Rectal smooth muscle tissue (tissue), 1 donor: ENCODE data around the gene CNPPD1.

Experiments
- H3K27ac ChIP-seq: one replicate; pipeline ENCODE4 v1.7.0; 2013; ENCODE audit warnings: low read depth, low read length, inconsistent platforms
- H3K27me3 ChIP-seq: one replicate; pipeline ENCODE4 v1.7.0; 2013; ENCODE audit warnings: low read length; ENCODE audit not compliant: control insufficient read depth, insufficient read depth
- H3K36me3 ChIP-seq: one replicate; pipeline ENCODE4 v1.7.0; 2013; ENCODE audit warnings: low read length; ENCODE audit not compliant: control insufficient read depth, insufficient read depth
- H3K4me1 ChIP-seq: one replicate; pipeline ENCODE4 v1.7.0; 2013; ENCODE audit warnings: low read length; ENCODE audit not compliant: control insufficient read depth, insufficient read depth
- H3K4me3 ChIP-seq: one replicate; pipeline ENCODE4 v1.7.0; 2013; ENCODE audit warnings: low read length
- H3K9ac ChIP-seq: one replicate; pipeline ENCODE4 v1.7.0; 2013; ENCODE audit warnings: low read length

The CNPPD1 gene

GRCh38 chr2:219172231-219173154 lies 4.2 kb downstream of the CNPPD1 start:
- Histone ChIP-seq H3K27me3 (no peaks in the 10 kb centered on the region), H3K27ac (no peak overlapping the region), H3K4me3 (no peak overlapping the region), H3K9ac (no peak overlapping the region), H3K4me1 (peaks cover 11% of the 10 kb centered on the region), H3K36me3 (peaks cover 12% of the 10 kb centered on the region)

DNA sequence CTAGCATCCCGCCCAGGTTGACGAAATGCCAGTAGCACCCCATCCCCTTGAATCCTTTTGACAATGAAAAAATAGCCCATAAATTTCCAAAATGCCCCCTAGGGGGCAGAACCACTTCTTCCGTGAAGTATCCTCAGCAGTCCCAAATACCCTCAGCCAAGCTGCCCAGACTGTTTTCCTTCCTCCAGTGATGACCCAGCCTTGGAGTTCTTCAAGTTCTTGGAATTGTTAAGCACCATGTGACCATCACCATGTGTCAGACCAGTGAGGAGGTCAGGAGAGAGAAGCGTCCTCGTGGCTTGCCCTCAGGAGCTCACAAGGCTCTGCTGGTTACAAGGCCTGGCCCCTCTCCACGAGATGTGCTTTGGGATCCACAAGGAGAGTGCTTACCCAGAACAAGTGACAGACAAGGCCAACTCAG lies 5.5 kb downstream of the CNPPD1 start:
- no peaks in the 10 kb centered on the region for H3K27me3 ChIP-seq
- no peak overlapping the region for H3K9ac ChIP-seq
- peaks cover 7% of the 10 kb centered on the region for H3K4me1 ChIP-seq
- peak overlapping the region; percentile 60 for H3K27ac ChIP-seq
- no peak overlapping the region for H3K4me3 ChIP-seq
- H3K36me3 ChIP-seq = peaks cover 12% of the 10 kb centered on the region

DNA sequence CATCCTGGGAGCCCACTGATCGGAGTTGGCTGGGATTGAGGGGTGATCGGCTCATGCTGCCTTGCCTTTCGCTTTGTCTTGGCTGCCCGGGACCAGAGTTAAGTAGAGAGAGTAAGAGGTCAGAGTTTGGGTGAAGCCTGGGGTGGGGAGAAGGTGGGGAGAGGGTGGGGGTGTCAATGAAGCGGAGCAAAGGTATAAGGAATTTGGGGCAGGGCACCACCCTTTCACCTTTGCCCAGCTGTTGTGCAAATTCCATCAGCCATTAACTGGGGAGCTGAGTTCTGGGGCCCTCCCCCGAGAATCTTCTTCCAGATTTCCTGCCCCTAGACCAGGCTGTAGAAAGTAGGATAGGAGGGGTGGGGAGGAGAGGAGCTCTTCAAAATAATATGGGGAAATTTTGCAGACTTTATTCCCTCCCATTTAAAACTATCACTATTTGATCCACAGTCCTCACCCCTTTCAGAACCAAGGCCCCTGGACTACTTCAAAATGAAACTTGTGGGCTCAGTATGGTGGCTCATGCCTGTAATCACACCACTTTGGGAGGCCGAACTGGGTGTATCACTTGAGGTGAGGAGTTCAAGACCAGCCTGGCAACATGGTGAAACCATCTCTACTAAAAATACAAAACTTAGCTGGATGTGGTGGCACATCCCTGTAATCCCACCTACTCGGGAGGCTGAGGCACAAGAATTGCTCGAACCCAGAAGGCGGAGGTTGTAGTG lies 6.6 kb downstream of the CNPPD1 start, which contains the start of gene SLC23A3:
TSS of gene SLC23A3 (minus strand) at position 100 of the 725 bp plus-strand sequence. CDS start at position 55, 45 bp downstream.
- no peak within 1 kb of the TSS for H3K4me3 ChIP-seq
- no peak within 1 kb of the TSS for H3K27ac ChIP-seq
- peaks cover 3% of the 10 kb centered on the region for H3K4me1 ChIP-seq
- no peaks in the 10 kb centered on the region for H3K27me3 ChIP-seq
- no peak within 1 kb of the TSS for H3K9ac ChIP-seq
- peaks cover 12% of the 10 kb centered on the region for H3K36me3 ChIP-seq

GRCh38 chr2:219168932-219169331 lies 7.8 kb downstream of the CNPPD1 start:
- H3K4me1 ChIP-seq = peaks cover 3% of the 10 kb centered on the region
- H3K4me3 ChIP-seq = no peak overlapping the region
- H3K27ac ChIP-seq = no peak overlapping the region
- H3K27me3 ChIP-seq = no peaks in the 10 kb centered on the region
- peaks cover 2% of the 10 kb centered on the region for H3K36me3 ChIP-seq
- no peak overlapping the region for H3K9ac ChIP-seq

DNA sequence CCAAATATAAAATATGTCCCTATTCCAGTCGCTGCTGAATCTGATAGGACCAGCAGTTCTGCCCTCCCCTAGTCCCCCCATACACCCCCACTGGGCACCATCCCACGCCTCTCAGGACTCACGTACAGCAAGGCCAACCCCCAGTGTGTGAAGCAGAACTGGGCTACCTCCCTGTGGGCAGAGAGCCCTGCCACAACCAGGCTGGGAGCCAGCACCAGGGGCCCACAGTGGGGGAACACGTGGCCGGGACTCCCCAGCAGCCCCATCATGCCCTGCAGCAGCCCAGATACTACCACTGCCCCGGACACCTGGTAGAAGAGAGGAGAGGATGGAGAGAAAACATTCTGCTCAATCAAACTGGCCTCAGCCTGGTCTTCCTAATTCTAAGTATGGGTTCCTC lies 8.2 kb downstream of the CNPPD1 start:
- Histone ChIP-seq H3K4me1 (peaks cover 3% of the 10 kb centered on the region), H3K9ac (no peak overlapping the region), H3K27ac (no peak overlapping the region), H3K27me3 (no peaks in the 10 kb centered on the region), H3K4me3 (no peak overlapping the region), H3K36me3 (no peaks in the 10 kb centered on the region)

- no peak overlapping the region for H3K27ac ChIP-seq
- H3K36me3 ChIP-seq = no peaks in the 10 kb centered on the region
- no peak overlapping the region for H3K4me3 ChIP-seq
- no peak overlapping the region for H3K9ac ChIP-seq
- H3K4me1 ChIP-seq = peaks cover 3% of the 10 kb centered on the region
- H3K27me3 ChIP-seq = no peaks in the 10 kb centered on the region
These were observed 8.7 kb downstream of the CNPPD1 start for GRCh38 chr2:219167997-219168396.

GRCh38 chr2:219165058-219165911 lies 11.4 kb downstream of the CNPPD1 start:
- no peak overlapping the region for H3K4me3 ChIP-seq
- H3K4me1 ChIP-seq = no peaks in the 10 kb centered on the region
- H3K9ac ChIP-seq = no peak overlapping the region
- no peaks in the 10 kb centered on the region for H3K36me3 ChIP-seq
- no peak overlapping the region for H3K27ac ChIP-seq
- H3K27me3 ChIP-seq = no peaks in the 10 kb centered on the region

GRCh38 chr2:219163156-219163555 lies 13.6 kb downstream of the CNPPD1 start:
- no peak overlapping the region for H3K9ac ChIP-seq

GRCh38 chr2:219161097-219161496 lies 15.6 kb downstream of the CNPPD1 start:
- Histone ChIP-seq H3K36me3 (no peaks in the 10 kb centered on the region), H3K4me3 (peak overlapping the region; percentile 80), H3K27ac (peak overlapping the region; percentile 95), H3K27me3 (no peaks in the 10 kb centered on the region), H3K4me1 (no peaks in the 10 kb centered on the region), H3K9ac (no peak overlapping the region)

More at GRCh38 chr2:219163156-219163555, 13.6 kb downstream of the CNPPD1 start:
- H3K27me3 ChIP-seq = no peaks in the 10 kb centered on the region
- no peak overlapping the region for H3K4me3 ChIP-seq
- H3K4me1 ChIP-seq = no peaks in the 10 kb centered on the region
- no peaks in the 10 kb centered on the region for H3K36me3 ChIP-seq
- H3K27ac ChIP-seq = no peak overlapping the region

DNA sequence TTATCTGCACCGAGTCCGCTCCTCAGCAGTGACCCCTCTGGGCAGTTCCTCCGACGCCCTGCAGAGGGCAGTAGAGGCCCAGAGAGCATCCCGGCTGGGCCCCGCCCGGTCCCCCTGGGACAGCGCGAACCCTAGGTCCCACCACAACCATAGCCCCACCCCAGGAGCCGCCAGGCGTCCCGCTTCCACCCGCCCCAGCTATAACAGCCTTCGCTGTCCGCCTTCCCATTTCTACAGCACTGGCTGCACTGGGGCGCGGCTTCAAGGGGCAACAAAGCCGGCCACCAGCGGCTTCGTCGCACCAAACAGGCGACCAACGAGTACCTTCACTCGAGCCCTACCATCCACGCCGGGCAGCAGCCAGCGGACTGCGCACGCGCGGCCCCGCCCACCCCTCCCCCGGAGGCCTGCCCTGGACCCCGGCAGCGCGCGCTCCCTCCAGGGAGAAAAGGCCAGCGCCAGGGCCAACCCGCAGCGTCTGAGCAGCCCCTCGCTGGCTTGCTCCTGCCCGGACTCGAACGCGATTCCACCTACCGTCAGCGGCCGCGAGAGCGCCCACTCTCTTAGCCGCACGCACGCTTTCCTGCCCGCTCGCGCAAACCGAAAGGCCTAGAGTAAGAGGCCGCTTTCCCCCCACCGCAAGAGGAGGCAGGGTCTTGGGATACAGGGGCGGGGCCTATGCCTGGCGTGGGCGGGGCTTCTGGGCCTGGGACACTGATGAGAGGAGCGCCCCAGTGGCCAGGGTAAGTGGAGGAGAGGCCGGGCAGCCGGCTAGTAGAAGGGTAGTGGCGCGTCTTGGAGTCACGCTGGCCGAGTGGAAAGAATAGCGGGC lies 16.3 kb downstream of the CNPPD1 start, which contains the start of gene NHEJ1:
TSS of gene NHEJ1 (minus strand) at position 630 of the 832 bp plus-strand sequence. CDS start 2,453 bp downstream, outside the sequence.
- Histone ChIP-seq H3K36me3 (no peaks in the 10 kb centered on the region), H3K4me1 (no peaks in the 10 kb centered on the region), H3K4me3 (peak within 1 kb of the TSS; percentile 80), H3K27ac (peak within 1 kb of the TSS; percentile 95), H3K27me3 (no peaks in the 10 kb centered on the region), H3K9ac (peak within 1 kb of the TSS; percentile 78)

GRCh38 chr2:219159771-219160185 lies 16.9 kb downstream of the CNPPD1 start:
- no peak overlapping the region for H3K9ac ChIP-seq
- no peaks in the 10 kb centered on the region for H3K27me3 ChIP-seq
- H3K27ac ChIP-seq = peak overlapping the region; percentile 95
- H3K4me3 ChIP-seq = peak overlapping the region; percentile 54
- H3K4me1 ChIP-seq = no peaks in the 10 kb centered on the region
- no peaks in the 10 kb centered on the region for H3K36me3 ChIP-seq
